SK-N-SH (cell line): ENCODE measurements around the gene FZR1. TPM values are rescaled to one million over a fixed set of nuclear protein-coding genes. Genes with fewer than 3 reads are reported as not detected.

Experiments used
- CTCF ChIA-PET: fragments of 300-600, 350-600 bp; formaldehyde crosslinking; extraction: SDS; loops from one replicate; lab custom pipeline; 2021; lab: Yijun Ruan, JAX
- POLR2A ChIA-PET: fragments of 350-600 bp; sonication (Branson Sonifier 250); formaldehyde crosslinking; extraction: SDS; loops from one replicate; lab custom pipeline; 2020; ENCODE audit warnings: antibody characterized with exemption, inconsistent platforms; lab: Yijun Ruan, JAX
- DNase-seq: peaks from one replicate; pipeline ENCODE4 v3.0.0; 2012
- H2AFZ ChIP-seq: fragments of 200-600 bp; sonication (generic); 2 replicates; pipeline ENCODE4 v1.8.1; 2016; ENCODE audit warnings: antibody characterized with exemption, mild to moderate bottlenecking, low read depth
- H3F3A ChIP-seq: fragments of 200-600 bp; sonication (generic); replicated peaks from 2 replicates; pipeline ENCODE3; 2016; ENCODE audit warnings: antibody characterized with exemption, mild to moderate bottlenecking; ENCODE audit not compliant: insufficient read depth
- H3K27ac ChIP-seq, 2 experiments: fragments of 200-500 bp in 1 of 2; fragments of 200-600 bp in 1 of 2; sonication (Bioruptor generic) in 1 of 2; sonication (generic), shearing (Covaris generic) in 1 of 2; 2 replicates each; pipeline versions ENCODE4 v1.5.1 to v1.6.1; 2014 to 2016; ENCODE audit warnings: low read depth in 2 of 2, inconsistent platforms in 1 of 2, low read length in 1 of 2, mild to moderate bottlenecking in 1 of 2, mixed read lengths in 1 of 2
- H3K27me3 ChIP-seq: fragments of 200-600 bp; sonication (generic), shearing (Covaris generic); 2 replicates; pipeline ENCODE4 v1.6.1; 2016; ENCODE audit warnings: mixed run types; ENCODE audit not compliant: insufficient read depth
- H3K36me3 ChIP-seq, 2 experiments: fragments of 200-500 bp in 1 of 2; fragments of 200-600 bp in 1 of 2; sonication (Bioruptor generic) in 1 of 2; sonication (generic) in 1 of 2; replicated peaks in 1 of 2; 2 replicates each; pipeline versions ENCODE3 to v1.5.1; 2014 to 2016; ENCODE audit warnings: low read length in 1 of 2, mild to moderate bottlenecking in 1 of 2; ENCODE audit not compliant: insufficient read depth in 2 of 2, control insufficient read depth in 1 of 2
- H3K4me1 ChIP-seq, 2 experiments: fragments of 200-500 bp in 1 of 2; fragments of 200-600 bp in 1 of 2; sonication (Bioruptor generic) in 1 of 2; sonication (generic), shearing (Covaris generic) in 1 of 2; 2 replicates each; pipeline versions ENCODE4 v1.5.1 to v1.6.1; 2014 to 2016; ENCODE audit warnings: low read depth in 1 of 2, low read length in 1 of 2, mixed run types in 1 of 2; ENCODE audit not compliant: insufficient read depth in 2 of 2, control insufficient read depth in 1 of 2
- H3K4me2 ChIP-seq: fragments of 200-600 bp; sonication (generic), shearing (Covaris generic); 2 replicates; pipeline ENCODE4 v1.6.1; 2017; ENCODE audit warnings: mixed run types
- H3K4me3 ChIP-seq, 2 experiments: fragments of 200-500 bp in 1 of 2; fragments of 200-600 bp in 1 of 2; sonication (Bioruptor generic) in 1 of 2; sonication (generic), shearing (Covaris generic) in 1 of 2; 2 replicates each; pipeline versions ENCODE4 v1.5.1 to v1.8.1; 2014 to 2016; ENCODE audit warnings: low read depth in 2 of 2, inconsistent platforms in 1 of 2, low read length in 1 of 2, mild to moderate bottlenecking in 1 of 2, mixed read lengths in 1 of 2, moderate library complexity in 1 of 2
- H3K79me2 ChIP-seq: fragments of 200-600 bp; sonication (generic); 2 replicates; pipeline ENCODE4 v1.8.1; 2017; ENCODE audit warnings: mild to moderate bottlenecking; ENCODE audit not compliant: insufficient read depth
- H3K9ac ChIP-seq: fragments of 200-600 bp; sonication (generic); 2 replicates; pipeline ENCODE4 v1.6.1; 2017; ENCODE audit warnings: mixed run types
- H3K9me2 ChIP-seq: fragments of 200-600 bp; sonication (generic); 2 replicates; pipeline ENCODE4 v1.6.1; 2017; ENCODE audit warnings: mixed run types
- H3K9me3 ChIP-seq: fragments of 200-600 bp; sonication (generic); 2 replicates; pipeline ENCODE4 v1.6.1; 2017; ENCODE audit warnings: mixed run types, mild to moderate bottlenecking, moderate library complexity
- H4K20me1 ChIP-seq: fragments of 200-600 bp; sonication (generic); 2 replicates; pipeline ENCODE4 v1.6.1; 2017; ENCODE audit warnings: mild to moderate bottlenecking, mixed run types; ENCODE audit not compliant: insufficient read depth
- ELF1 ChIP-seq: IDR thresholded peaks from 2 replicates; pipeline ENCODE4 v1.4.0; 2012
- EP300 ChIP-seq, 2 experiments: IDR thresholded peaks; 2 replicates each; pipeline versions ENCODE4 v1.4.0 to v1.6.1; 2012; ENCODE audit warnings: borderline replicate concordance in 1 of 2, low read depth in 1 of 2, low read length in 1 of 2
- FOSL2 ChIP-seq: IDR thresholded peaks from 2 replicates; pipeline ENCODE4 v1.4.0; 2012; ENCODE audit warnings: low read depth, mild to moderate bottlenecking, moderate library complexity, borderline replicate concordance
- FOXJ3 ChIP-seq: sonication (generic); formaldehyde crosslinking; IDR thresholded peaks from 2 replicates; pipeline ENCODE4 v1.5.1; 2020; ENCODE audit warnings: mild to moderate bottlenecking, missing genetic modification reagents
- MXI1 ChIP-seq: IDR thresholded peaks from 2 replicates; pipeline ENCODE4 v1.6.1; 2012; ENCODE audit warnings: mild to moderate bottlenecking, low read depth, low read length, improper control_type of control experiment
- NFIC ChIP-seq: IDR thresholded peaks from 2 replicates; pipeline ENCODE4 v1.4.0; 2012; ENCODE audit warnings: borderline replicate concordance
- NRF1 ChIP-seq: IDR thresholded peaks from 2 replicates; pipeline ENCODE4 v1.6.1; 2012; ENCODE audit warnings: low read depth, mild to moderate bottlenecking, low read length
- RCOR1 ChIP-seq: fragments of 150-350 bp; IDR thresholded peaks from 2 replicates; pipeline ENCODE4 v1.6.1; 2017; ENCODE audit warnings: antibody characterized with exemption, low read length
- SIN3A ChIP-seq: IDR thresholded peaks from 2 replicates; pipeline ENCODE4 v1.6.1; 2012; ENCODE audit warnings: low read depth, mild to moderate bottlenecking, low read length, moderate library complexity, borderline replicate concordance
- WGBS: methylation state at CpG from one replicate; pipeline ENCODE4 v1.1.6; 2017; ENCODE audit warnings: low lambda C conversion rate; 5-methylcytosine and 5-hydroxymethylcytosine counted together
- polyA plus RNA-seq, 3 experiments: library from polyadenylated mRNA; depleted of rRNA; stranded (reverse); fragments of >200 nt; gene quantifications; 2 replicates each; pipeline ENCODE4 v1.2.3, GENCODE V29; 2012
- TF ChIP-seq, protein P1 (sequence below): IDR thresholded peaks from 2 replicates; pipeline ENCODE4 v1.4.0; 2012; ENCODE audit warnings: low read depth, borderline replicate concordance
- TF ChIP-seq, protein P2 (sequence below): IDR thresholded peaks from 2 replicates; pipeline ENCODE4 v1.4.0; 2012; ENCODE audit warnings: low read depth
- TF ChIP-seq, protein P3 (sequence below): fragments of 150-350 bp; IDR thresholded peaks from 2 replicates; pipeline ENCODE4 v1.6.1; 2017; ENCODE audit warnings: antibody characterized with exemption, low read length, low read depth, borderline replicate concordance
- TF ChIP-seq, protein P4 (sequence below): fragments of 150-350 bp; IDR thresholded peaks from 2 replicates; pipeline ENCODE4 v1.6.1; 2016; ENCODE audit warnings: mild to moderate bottlenecking, low read depth, low read length
- TF ChIP-seq, protein P5 (sequence below): IDR thresholded peaks from 2 replicates; pipeline ENCODE4; 2012
- TF ChIP-seq, protein P6 (sequence below): IDR thresholded peaks from 2 replicates; pipeline ENCODE4 v1.6.1; 2012; ENCODE audit warnings: mild to moderate bottlenecking, low read depth, low read length, moderate library complexity

FZR1 gene
- polyA plus RNA-seq, 1 of the 3 experiments (the other 2 are of a cell fraction), result 36.3 TPM

DNA sequence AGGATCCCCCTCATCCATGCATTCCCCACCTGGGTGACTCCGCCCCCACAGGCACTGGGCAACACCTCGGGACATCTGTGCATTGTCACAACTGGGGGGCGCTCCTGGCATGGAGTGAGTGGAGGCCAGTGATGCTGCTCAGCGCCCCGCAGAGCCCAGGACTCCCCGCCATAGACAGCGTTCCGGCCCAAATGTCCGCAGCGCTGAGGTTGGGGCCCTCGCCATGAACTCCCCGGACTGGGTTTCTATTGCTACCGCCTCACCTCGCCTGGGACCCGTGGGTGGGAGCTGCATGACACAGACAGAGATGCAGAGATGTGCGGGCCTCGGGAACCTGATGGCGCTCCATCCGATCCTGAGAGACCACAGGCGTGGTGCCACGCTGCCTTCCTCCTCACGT lies 4.6 kb downstream of the FZR1 start:
- TF ChIP-seq FOSL2 (no peak), EP300 (IDR thresholded peaks at IDR 0.05; ENCODE audit: borderline replicate concordance in 1 of 2, low read depth in 1 of 2, low read length in 1 of 2) (no peak), RCOR1 (no peak), FOXJ3 (CRISPR knock-in tag) (no peak), MXI1 (no peak), ELF1 (no peak), NRF1 (no peak), NFIC (no peak), SIN3A (no peak)
- TF ChIP-seq, protein P1, sequence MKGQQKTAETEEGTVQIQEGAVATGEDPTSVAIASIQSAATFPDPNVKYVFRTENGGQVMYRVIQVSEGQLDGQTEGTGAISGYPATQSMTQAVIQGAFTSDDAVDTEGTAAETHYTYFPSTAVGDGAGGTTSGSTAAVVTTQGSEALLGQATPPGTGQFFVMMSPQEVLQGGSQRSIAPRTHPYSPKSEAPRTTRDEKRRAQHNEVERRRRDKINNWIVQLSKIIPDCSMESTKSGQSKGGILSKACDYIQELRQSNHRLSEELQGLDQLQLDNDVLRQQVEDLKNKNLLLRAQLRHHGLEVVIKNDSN, result no peak
- TF ChIP-seq, protein P2, sequence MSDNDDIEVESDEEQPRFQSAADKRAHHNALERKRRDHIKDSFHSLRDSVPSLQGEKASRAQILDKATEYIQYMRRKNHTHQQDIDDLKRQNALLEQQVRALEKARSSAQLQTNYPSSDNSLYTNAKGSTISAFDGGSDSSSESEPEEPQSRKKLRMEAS, result no peak
- TF ChIP-seq, protein P3, sequence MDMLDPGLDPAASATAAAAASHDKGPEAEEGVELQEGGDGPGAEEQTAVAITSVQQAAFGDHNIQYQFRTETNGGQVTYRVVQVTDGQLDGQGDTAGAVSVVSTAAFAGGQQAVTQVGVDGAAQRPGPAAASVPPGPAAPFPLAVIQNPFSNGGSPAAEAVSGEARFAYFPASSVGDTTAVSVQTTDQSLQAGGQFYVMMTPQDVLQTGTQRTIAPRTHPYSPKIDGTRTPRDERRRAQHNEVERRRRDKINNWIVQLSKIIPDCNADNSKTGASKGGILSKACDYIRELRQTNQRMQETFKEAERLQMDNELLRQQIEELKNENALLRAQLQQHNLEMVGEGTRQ, result no peak
- TF ChIP-seq, protein P4, sequence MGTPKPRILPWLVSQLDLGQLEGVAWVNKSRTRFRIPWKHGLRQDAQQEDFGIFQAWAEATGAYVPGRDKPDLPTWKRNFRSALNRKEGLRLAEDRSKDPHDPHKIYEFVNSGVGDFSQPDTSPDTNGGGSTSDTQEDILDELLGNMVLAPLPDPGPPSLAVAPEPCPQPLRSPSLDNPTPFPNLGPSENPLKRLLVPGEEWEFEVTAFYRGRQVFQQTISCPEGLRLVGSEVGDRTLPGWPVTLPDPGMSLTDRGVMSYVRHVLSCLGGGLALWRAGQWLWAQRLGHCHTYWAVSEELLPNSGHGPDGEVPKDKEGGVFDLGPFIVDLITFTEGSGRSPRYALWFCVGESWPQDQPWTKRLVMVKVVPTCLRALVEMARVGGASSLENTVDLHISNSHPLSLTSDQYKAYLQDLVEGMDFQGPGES, result no peak
- TF ChIP-seq, protein P5, sequence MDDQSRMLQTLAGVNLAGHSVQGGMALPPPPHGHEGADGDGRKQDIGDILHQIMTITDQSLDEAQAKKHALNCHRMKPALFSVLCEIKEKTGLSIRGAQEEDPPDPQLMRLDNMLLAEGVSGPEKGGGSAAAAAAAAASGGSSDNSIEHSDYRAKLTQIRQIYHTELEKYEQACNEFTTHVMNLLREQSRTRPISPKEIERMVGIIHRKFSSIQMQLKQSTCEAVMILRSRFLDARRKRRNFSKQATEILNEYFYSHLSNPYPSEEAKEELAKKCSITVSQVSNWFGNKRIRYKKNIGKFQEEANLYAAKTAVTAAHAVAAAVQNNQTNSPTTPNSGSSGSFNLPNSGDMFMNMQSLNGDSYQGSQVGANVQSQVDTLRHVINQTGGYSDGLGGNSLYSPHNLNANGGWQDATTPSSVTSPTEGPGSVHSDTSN, result no peak
- TF ChIP-seq, protein P6, sequence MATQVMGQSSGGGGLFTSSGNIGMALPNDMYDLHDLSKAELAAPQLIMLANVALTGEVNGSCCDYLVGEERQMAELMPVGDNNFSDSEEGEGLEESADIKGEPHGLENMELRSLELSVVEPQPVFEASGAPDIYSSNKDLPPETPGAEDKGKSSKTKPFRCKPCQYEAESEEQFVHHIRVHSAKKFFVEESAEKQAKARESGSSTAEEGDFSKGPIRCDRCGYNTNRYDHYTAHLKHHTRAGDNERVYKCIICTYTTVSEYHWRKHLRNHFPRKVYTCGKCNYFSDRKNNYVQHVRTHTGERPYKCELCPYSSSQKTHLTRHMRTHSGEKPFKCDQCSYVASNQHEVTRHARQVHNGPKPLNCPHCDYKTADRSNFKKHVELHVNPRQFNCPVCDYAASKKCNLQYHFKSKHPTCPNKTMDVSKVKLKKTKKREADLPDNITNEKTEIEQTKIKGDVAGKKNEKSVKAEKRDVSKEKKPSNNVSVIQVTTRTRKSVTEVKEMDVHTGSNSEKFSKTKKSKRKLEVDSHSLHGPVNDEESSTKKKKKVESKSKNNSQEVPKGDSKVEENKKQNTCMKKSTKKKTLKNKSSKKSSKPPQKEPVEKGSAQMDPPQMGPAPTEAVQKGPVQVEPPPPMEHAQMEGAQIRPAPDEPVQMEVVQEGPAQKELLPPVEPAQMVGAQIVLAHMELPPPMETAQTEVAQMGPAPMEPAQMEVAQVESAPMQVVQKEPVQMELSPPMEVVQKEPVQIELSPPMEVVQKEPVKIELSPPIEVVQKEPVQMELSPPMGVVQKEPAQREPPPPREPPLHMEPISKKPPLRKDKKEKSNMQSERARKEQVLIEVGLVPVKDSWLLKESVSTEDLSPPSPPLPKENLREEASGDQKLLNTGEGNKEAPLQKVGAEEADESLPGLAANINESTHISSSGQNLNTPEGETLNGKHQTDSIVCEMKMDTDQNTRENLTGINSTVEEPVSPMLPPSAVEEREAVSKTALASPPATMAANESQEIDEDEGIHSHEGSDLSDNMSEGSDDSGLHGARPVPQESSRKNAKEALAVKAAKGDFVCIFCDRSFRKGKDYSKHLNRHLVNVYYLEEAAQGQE, result no peak
- TF ChIP-seq, all 33 proteins: peak for 0
- Histone ChIP-seq H4K20me1 (peaks cover 80% of the 10 kb centered on the region), H3K4me3 (no peak overlapping the region), H3K79me2 (peaks cover 96% of the 10 kb centered on the region), H3K9ac (no peak overlapping the region), H3K9me3 (no peaks in the 10 kb centered on the region), H3K27ac (no peak overlapping the region), H3K27me3 (no peaks in the 10 kb centered on the region), H3F3A (peaks cover 13% of the 10 kb centered on the region), H3K4me1 (peaks cover 7 to 8% of the 10 kb centered on the region in 2 experiments; a peak in 2 of 4 replicates), H2AFZ (no peak overlapping the region), H3K36me3 (peaks cover 0 to 7% of the 10 kb centered on the region in 2 experiments), H3K4me2 (no peak overlapping the region), H3K9me2 (no peaks in the 10 kb centered on the region)
- CTCF ChIA-PET, result interaction anchor here (0.9 to 2.0 kb wide), 2 partner anchors 34 to 46 kb away, joined by 3 to 7 read pairs; no protein-coding TSS in a partner anchor
- POLR2A ChIA-PET, result no interaction called here
- DNase-seq, result no peak
- WGBS, result 94% methylated on average over 15 of the region's 22 CpGs
